ENCODE data around the gene NLE1.

DNA sequence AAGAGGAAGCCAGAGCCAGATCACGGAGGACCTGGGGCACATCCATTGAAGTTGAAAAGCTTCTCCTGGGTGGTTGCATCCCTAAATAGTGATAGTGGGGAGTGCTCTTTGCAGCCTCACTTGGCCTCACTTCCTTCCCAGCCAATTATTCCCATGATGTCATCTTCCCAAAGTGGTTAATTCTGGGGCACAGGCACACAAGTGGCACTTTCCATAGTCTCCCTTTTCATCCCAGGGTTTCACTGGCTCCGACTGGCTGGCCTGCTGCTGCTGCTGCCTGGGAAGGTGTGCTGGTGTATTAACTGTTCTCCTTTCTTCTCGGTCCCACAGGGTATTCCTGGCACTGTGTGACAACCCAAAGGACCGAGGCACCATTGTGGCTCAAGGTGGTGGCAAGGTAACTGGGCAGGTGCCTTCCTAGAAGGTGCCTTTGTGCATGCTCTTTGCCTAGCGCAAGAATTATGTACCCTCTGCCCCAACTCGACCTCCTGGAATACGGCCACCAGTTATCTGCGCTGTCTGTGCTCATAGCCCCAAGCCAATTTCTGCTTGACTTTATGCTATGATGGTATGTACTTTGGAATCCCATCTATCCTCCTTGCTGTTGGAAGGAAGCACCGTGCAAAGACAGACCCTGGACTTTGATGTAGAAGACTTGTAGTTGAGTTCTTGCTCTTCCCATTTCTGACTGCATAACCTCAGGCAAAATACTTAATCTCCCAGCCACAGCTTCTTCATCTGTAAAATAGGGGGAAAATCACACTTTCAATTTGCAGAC is 33.7 kb upstream of the NLE1 start:
- TF ChIP-seq ARNT (IDR thresholded peaks at IDR 0.05) (no peak), FOXM1 (IDR thresholded peaks at IDR 0.05; ENCODE audit: borderline replicate concordance) (no peak), L3MBTL2 (conservative IDR thresholded peaks at IDR 0.05) (no peak), SUZ12 (IDR thresholded peaks at IDR 0.05) (no peak), SP1 (IDR thresholded peaks at IDR 0.05) (no peak), TARDBP (IDR thresholded peaks at IDR 0.05) (no peak), CTBP1 (IDR thresholded peaks at IDR 0.05; ENCODE audit: borderline replicate concordance) (no peak), HDGF (IDR thresholded peaks at IDR 0.05; ENCODE audit: borderline replicate concordance) (no peak), LEF1 (IDR thresholded peaks at IDR 0.05; ENCODE audit: borderline replicate concordance) (no peak), NFRKB (IDR thresholded peaks at IDR 0.05) (no peak), FOXA1 (IDR thresholded peaks at IDR 0.05) (no peak)
- TF ChIP-seq, protein P1, sequence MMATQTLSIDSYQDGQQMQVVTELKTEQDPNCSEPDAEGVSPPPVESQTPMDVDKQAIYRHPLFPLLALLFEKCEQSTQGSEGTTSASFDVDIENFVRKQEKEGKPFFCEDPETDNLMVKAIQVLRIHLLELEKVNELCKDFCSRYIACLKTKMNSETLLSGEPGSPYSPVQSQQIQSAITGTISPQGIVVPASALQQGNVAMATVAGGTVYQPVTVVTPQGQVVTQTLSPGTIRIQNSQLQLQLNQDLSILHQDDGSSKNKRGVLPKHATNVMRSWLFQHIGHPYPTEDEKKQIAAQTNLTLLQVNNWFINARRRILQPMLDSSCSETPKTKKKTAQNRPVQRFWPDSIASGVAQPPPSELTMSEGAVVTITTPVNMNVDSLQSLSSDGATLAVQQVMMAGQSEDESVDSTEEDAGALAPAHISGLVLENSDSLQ (IDR thresholded peaks at IDR 0.05): no peak

All from HEK293T (cell line).